Activated CD4-positive, alpha-beta T cell treated with anti-CD3 and anti-CD28 coated beads for 4 hours (primary cell): ENCODE data around the gene FARP2.

Experiments used
- DNase-seq, 2 donors: peaks; one replicate each; pipeline ENCODE4 v3.0.0-alpha.2; 2020

Gene FARP2

DNA sequence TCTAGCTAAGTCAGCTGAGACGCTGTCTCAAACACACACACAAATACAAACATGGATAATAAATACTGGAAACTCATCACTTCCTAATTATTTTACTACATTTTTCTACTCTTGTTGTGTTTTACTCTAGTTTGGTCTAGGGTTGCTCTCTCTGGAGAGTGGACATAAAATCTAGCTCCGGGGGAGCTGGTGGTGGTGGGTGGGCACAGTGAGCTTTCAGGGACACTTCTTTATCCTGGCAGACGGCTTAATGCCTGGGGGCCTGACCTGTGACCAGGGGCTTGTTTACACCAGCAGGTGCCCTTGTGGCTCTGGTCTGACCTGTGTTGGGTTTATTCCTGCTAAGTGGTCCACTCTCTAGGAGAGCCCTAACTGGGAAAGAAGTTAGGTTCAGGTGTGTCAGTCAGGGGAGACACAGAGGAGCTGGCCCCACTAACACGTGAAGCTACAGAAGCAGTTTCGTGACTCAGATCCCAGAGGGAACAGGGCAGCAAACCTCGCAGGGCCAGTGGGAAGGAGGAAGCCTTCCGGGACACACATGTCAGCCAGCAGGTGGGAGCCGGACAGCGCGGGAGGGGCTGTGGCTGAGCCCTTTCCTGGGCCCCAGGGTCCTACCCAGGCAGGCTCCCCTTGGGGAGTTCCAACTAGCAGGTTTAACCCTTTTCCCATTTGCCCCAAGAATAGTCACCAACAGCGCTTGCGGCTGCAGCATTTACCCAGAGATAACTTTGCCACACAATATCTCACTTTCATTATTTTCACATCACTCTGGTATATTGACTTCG lies 180.0 kb downstream of the FARP2 start:
- DNase-seq = no peak

DNA sequence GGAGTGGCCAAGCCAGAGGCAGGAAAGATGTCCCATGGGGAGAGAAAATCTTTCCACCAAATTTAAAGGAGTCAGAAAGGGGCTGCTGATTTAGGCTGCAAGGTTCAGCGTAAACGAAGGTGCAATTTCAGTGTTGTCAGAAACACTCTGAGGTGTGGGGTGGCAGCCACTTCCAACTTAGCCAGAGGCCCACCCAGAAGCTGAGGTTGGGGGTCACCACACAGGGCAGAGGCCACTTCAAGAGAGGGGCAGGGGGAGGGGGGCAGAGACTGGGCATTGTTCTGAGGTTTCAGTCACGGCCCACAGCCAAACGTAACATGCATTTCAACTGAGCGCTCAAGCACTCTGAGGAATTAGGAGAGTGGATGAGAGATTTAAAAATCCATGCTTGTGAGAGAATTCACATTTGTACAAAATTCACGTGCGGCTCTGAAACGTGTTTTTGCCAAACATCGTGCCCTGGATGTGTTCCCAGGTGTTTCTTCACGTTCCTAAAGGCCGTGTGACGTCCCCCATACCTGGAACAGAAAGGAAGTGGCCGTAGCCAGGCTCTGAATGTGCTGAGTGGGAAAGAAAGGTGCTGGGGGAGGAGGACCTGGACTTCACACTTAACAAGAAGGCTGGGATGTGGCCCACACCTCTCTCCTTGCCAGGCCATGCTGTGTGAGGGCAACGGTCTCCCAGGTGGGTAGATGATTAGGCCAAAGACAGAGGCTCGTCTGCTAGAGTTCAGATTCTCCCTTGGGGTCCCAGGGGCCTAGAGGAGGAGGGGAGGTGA lies 182.9 kb downstream of the FARP2 start:
- DNase-seq = no peak

- no peak for DNase-seq
These were observed 183.7 kb downstream of the FARP2 start for GRCh38 chr2:241539616-241540374.

- no peak for DNase-seq
These were observed 184.3 kb downstream of the FARP2 start for GRCh38 chr2:241540401-241540770.

DNA sequence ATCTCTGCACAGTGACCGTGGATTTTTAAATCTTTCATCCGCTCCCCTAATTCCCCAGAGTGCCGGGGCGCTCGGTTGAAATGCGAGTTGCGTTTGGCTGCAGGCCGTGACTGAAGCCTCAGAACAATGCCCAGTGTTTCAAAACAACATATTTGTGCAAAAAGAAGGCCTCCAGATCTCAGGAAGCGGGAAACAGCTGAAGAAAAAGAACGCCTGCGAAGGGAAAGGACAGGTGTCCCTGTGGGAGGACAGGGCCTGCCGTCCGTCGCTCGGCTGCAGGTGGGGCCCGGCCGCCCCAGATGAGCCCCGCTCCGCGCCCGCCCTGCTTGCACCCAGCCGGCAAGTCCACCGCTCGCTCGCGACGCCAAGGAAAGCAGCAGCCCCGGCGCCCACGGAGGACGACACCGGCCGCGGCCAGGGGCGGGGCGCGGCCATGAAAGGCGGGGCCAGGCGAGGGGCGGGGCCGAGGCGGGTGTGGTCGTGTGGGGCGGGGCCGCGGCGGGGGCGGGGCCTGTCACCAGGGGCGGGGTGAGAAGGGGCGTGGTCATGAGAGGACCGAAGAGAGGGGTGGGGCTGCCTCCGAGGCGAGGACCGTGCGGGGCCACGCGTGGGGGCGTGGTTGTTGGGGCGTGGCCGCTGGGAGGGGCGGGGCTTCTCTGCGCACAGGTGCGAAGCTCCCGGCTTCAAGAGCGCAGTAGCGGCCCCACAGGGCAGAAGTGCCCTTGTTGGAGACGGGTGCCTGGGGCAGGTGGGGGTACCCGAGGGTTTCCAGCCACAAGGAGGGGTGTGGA lies 184.9 kb downstream of the FARP2 start:
- DNase-seq = peak; percentile 47 to 51

DNA sequence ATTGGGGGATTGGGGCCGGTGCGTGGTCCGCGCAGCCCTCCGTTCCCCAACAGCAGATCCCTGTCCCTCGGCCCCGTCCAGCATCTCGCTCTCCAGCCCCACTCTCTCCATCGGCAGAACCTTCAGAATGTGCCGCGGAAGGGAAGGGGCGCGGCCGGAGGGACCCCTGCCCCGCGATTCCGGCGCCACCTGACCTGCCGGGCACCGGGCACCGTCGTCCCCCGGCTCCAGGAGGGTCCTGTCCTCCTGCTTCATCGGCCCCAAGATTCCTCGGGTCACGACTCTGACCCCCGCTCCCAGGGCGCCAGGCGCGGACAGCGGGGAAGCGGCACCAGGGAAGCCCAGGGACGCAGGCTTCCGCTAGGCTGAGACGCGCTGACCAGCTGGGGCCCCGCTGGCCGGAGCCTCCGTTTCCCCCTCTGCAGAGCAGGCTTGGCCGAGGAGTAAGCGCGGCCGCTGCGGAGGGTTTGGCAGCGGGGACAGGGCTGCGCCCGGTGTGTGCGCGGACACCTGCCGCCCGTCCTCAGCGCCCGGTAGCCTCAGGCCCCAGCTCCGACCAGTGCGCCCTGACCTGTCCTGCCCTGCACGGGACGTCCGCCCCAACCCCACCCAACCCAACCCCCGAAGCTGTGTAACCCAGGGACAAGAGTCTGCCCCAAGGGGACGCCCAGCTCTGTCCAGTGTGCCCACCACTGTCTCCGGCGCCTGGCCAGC lies 185.6 kb downstream of the FARP2 start:
- no peak for DNase-seq

DNA sequence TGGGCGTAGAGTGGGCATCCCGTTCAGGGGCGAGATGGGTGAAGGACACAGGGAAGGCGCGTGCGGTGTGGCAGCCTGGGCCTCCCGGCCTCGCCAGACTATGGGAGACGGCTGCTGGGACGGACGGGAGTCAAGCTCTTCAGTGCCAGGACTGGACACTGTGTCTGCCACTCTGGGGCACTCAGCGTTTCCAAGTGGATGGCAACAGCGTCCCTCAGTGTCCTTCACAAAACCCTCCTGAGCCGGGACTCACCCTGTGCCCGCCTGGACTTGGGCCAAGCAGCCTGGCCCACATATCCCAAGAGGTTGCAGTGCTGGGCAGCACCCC lies 186.2 kb downstream of the FARP2 start:
- no peak for DNase-seq
